ENCODE results near the gene ZNF888. TPM values are rescaled to one million over a fixed set of nuclear protein-coding genes. Genes with fewer than 3 reads are reported as not detected.

The ZNF888 gene
- total RNA-seq, 2 donors from 2014 or later, result 0.74 to 1.3 TPM

GRCh38 chr19:52959613-52960295 lies 36.5 kb upstream of the ZNF888 start:
- Histone ChIP-seq H3K9me3 (peaks cover 0 to 6% of the 10 kb centered on the region in 2 donors), H3K4me1 (peaks cover 0 to 11% of the 10 kb centered on the region in 2 donors), H3K27ac (no peak overlapping the region), H3K27me3 (no peaks in the 10 kb centered on the region), H3K36me3 (peaks cover 26% of the 10 kb centered on the region), H3K4me3 (no peak overlapping the region)
- DNase-seq (ENCODE audit: low spot score), result no peak
- no peak for TF ChIP-seq CTCF (IDR thresholded peaks at IDR 0.05)

- peaks cover 42% of the 10 kb centered on the region for H3K36me3 ChIP-seq
- H3K4me1 ChIP-seq, result peaks cover 0 to 11% of the 10 kb centered on the region in 2 donors
- H3K9me3 ChIP-seq, result peaks cover 0 to 6% of the 10 kb centered on the region in 2 donors
- H3K27me3 ChIP-seq, result no peaks in the 10 kb centered on the region
- no peak overlapping the region for H3K27ac ChIP-seq
- TF ChIP-seq CTCF (IDR thresholded peaks at IDR 0.05), result no peak
- H3K4me3 ChIP-seq, result no peak overlapping the region
- DNase-seq (ENCODE audit: low spot score), result no peak
Measured at GRCh38 chr19:52957591-52957990, 34.4 kb upstream of the ZNF888 start.

- Histone ChIP-seq H3K4me3 (no peak overlapping the region), H3K27ac (no peak overlapping the region), H3K4me1 (peaks cover 0 to 8% of the 10 kb centered on the region in 2 donors), H3K9me3 (peaks cover 0 to 11% of the 10 kb centered on the region in 2 donors), H3K27me3 (no peaks in the 10 kb centered on the region), H3K36me3 (peaks cover 49% of the 10 kb centered on the region)
- TF ChIP-seq CTCF (IDR thresholded peaks at IDR 0.05), result no peak
- DNase-seq (ENCODE audit: low spot score), result no peak
Measured at GRCh38 chr19:52956917-52957316, 33.7 kb upstream of the ZNF888 start.

- DNase-seq (ENCODE audit: low spot score), result no peak
- peaks cover 24 to 56% of the 10 kb centered on the region in 2 donors for H3K9me3 ChIP-seq
- H3K27me3 ChIP-seq, result no peaks in the 10 kb centered on the region
- peaks cover 49% of the 10 kb centered on the region for H3K36me3 ChIP-seq
- TF ChIP-seq CTCF (IDR thresholded peaks at IDR 0.05), result no peak
- H3K27ac ChIP-seq, result no peak overlapping the region
- H3K4me1 ChIP-seq, result no peaks in the 10 kb centered on the region
- no peak overlapping the region for H3K4me3 ChIP-seq
Measured at GRCh38 chr19:52949422-52949821, 26.2 kb upstream of the ZNF888 start.

GRCh38 chr19:52948025-52948770 lies 25.0 kb upstream of the ZNF888 start:
- Histone ChIP-seq H3K36me3 (peaks cover 42% of the 10 kb centered on the region), H3K4me3 (no peak overlapping the region), H3K27me3 (no peaks in the 10 kb centered on the region), H3K9me3 (peaks cover 24 to 56% of the 10 kb centered on the region in 2 donors), H3K27ac (no peak overlapping the region), H3K4me1 (peaks cover 0 to 3% of the 10 kb centered on the region in 2 donors)
- TF ChIP-seq CTCF (IDR thresholded peaks at IDR 0.05), result no peak
- DNase-seq (ENCODE audit: low spot score), result no peak

Measured in right atrium auricular region (tissue), 2 donors.